ENCODE data around the gene RAB30.

The RAB30 gene

GRCh38 chr11:83070044-83070701 is 1.5 kb downstream of the RAB30 start:
- DNase-seq, result no peak

GRCh38 chr11:83069441-83070043 is 2.2 kb downstream of the RAB30 start:
- no peak for DNase-seq

GRCh38 chr11:83068568-83068967 is 3.1 kb downstream of the RAB30 start:
- no peak for DNase-seq

- no peak for DNase-seq
Measured at GRCh38 chr11:83064011-83064410, 7.7 kb downstream of the RAB30 start.

- no peak for DNase-seq
Measured at GRCh38 chr11:83063073-83063754, 8.5 kb downstream of the RAB30 start.

- no peak for DNase-seq
Measured at GRCh38 chr11:83061883-83062282, 9.8 kb downstream of the RAB30 start.

GRCh38 chr11:83060965-83061364 is 10.7 kb downstream of the RAB30 start:
- no peak for DNase-seq

GRCh38 chr11:83057721-83058120 is 14.0 kb downstream of the RAB30 start:
- DNase-seq, result no peak

- DNase-seq, result no peak
Measured at GRCh38 chr11:83056611-83057010, 15.1 kb downstream of the RAB30 start.

GRCh38 chr11:83056204-83056603 is 15.5 kb downstream of the RAB30 start:
- DNase-seq, result no peak

- DNase-seq, result no peak
Measured at GRCh38 chr11:83054904-83055380, 16.8 kb downstream of the RAB30 start.

GRCh38 chr11:83054001-83054400 is 17.7 kb downstream of the RAB30 start:
- no peak for DNase-seq

GRCh38 chr11:83051760-83052671 is 19.7 kb downstream of the RAB30 start:
- DNase-seq, result no peak

GRCh38 chr11:83047515-83048225 is 24.0 kb downstream of the RAB30 start:
- DNase-seq, result no peak

GRCh38 chr11:83046621-83047172 is 25.0 kb downstream of the RAB30 start:
- DNase-seq, result no peak

- no peak for DNase-seq
Measured at GRCh38 chr11:83044958-83045712, 26.6 kb downstream of the RAB30 start.

- no peak for DNase-seq
Measured at GRCh38 chr11:83042964-83043711, 28.6 kb downstream of the RAB30 start.

GRCh38 chr11:83041126-83041525 is 30.6 kb downstream of the RAB30 start:
- no peak for DNase-seq

- no peak for DNase-seq
Measured at GRCh38 chr11:83039566-83039965, 32.1 kb downstream of the RAB30 start.

GRCh38 chr11:83037877-83038276 is 33.8 kb downstream of the RAB30 start:
- no peak for DNase-seq

GRCh38 chr11:83036701-83037100 is 35.0 kb downstream of the RAB30 start:
- no peak for DNase-seq
